Right kidney (tissue), 9 donors: ENCODE data around the gene HHLA2.
A peak's percentile ranks its signal among the peaks of the same experiment; 100 is the strongest.
"Not testable (repeated sequence)": the region's sequence is repeated elsewhere in the genome, so short reads cannot be mapped to it uniquely, and the experiment has no call there.

Experiments
- DNase-seq: peaks from one replicate; pipeline ENCODE4 v3.0.0-alpha.2; 2016
- long read RNA-seq, 8 donors: transcript quantifications; one replicate each; lab custom pipeline, GENCODE V29; 2026

Gene HHLA2
- long read RNA-seq, donor 1 = 0 reads
- long read RNA-seq, donor 2, partial matches to known transcripts = 6 of 7 reads
- long read RNA-seq, donor 2, other reads (novel, unspliced or antisense) = 0 of 7 reads
- long read RNA-seq, donor 3 = 0 reads
- long read RNA-seq, donor 4, partial matches to known transcripts = 0 of 1 reads
- long read RNA-seq, donor 4, other reads (novel, unspliced or antisense) = 0 of 1 reads
- long read RNA-seq, donor 5, partial matches to known transcripts = 0 of 1 reads
- long read RNA-seq, donor 5, other reads (novel, unspliced or antisense) = 0 of 1 reads
- long read RNA-seq, donor 6, partial matches to known transcripts = 0 of 3 reads
- long read RNA-seq, donor 6, other reads (novel, unspliced or antisense) = 0 of 3 reads
- long read RNA-seq, donor 7, partial matches to known transcripts = 0 of 1 reads
- long read RNA-seq, donor 7, other reads (novel, unspliced or antisense) = 0 of 1 reads
- long read RNA-seq, donor 8 = 0 reads

- DNase-seq = no peak
These were observed at the start of gene HHLA2 for GRCh38 chr3:108296239-108296638. Gene HHLA2 (plus strand): TSS chr3:108296548. CDS start chr3:108351814, 55,266 bp downstream.

- no peak for DNase-seq
These were observed 45.7 kb upstream of the HHLA2 start for GRCh38 chr3:108250626-108251025.

- no peak for DNase-seq
These were observed 45.1 kb upstream of the HHLA2 start for GRCh38 chr3:108251265-108251664.

- DNase-seq = no peak
These were observed 44.5 kb upstream of the HHLA2 start for GRCh38 chr3:108251844-108252243.

GRCh38 chr3:108255131-108255530 lies 41.2 kb upstream of the HHLA2 start:
- DNase-seq = no peak

- not testable (repeated sequence) for DNase-seq
These were observed 31.6 kb upstream of the HHLA2 start for GRCh38 chr3:108264534-108265298.

GRCh38 chr3:108268235-108268634 lies 28.1 kb upstream of the HHLA2 start:
- DNase-seq = not testable (repeated sequence)

GRCh38 chr3:108271626-108272025 lies 24.7 kb upstream of the HHLA2 start:
- DNase-seq = no peak

- not testable (repeated sequence) for DNase-seq
These were observed 17.3 kb upstream of the HHLA2 start for GRCh38 chr3:108279066-108279465.

- no peak for DNase-seq
These were observed 15.9 kb upstream of the HHLA2 start for GRCh38 chr3:108280476-108280875.

- no peak for DNase-seq
These were observed 14.7 kb upstream of the HHLA2 start for GRCh38 chr3:108281670-108282069.

GRCh38 chr3:108283006-108283405 lies 13.3 kb upstream of the HHLA2 start:
- DNase-seq = no peak

- DNase-seq = no peak
These were observed 12.4 kb upstream of the HHLA2 start for GRCh38 chr3:108283989-108284388.

- no peak for DNase-seq
These were observed 11.2 kb upstream of the HHLA2 start for GRCh38 chr3:108285176-108285575.

GRCh38 chr3:108287146-108287545 lies 9.2 kb upstream of the HHLA2 start:
- DNase-seq = no peak

GRCh38 chr3:108288193-108288592 lies 8.2 kb upstream of the HHLA2 start:
- DNase-seq = not testable (repeated sequence)

GRCh38 chr3:108289159-108289558 lies 7.2 kb upstream of the HHLA2 start:
- no peak for DNase-seq

- no peak for DNase-seq
These were observed 3.9 kb upstream of the HHLA2 start for GRCh38 chr3:108292450-108292849.

GRCh38 chr3:108292905-108293328 lies 3.4 kb upstream of the HHLA2 start:
- DNase-seq = no peak

GRCh38 chr3:108293858-108294257 lies 2.5 kb upstream of the HHLA2 start:
- DNase-seq = no peak

GRCh38 chr3:108295421-108296175 lies 750 bp upstream of the HHLA2 start:
- DNase-seq = no peak

GRCh38 chr3:108297647-108298046 lies 1.3 kb downstream of the HHLA2 start:
- peak; percentile 17 for DNase-seq

- peak; percentile 10 for DNase-seq
These were observed 1.7 kb downstream of the HHLA2 start for GRCh38 chr3:108298056-108298455.
